Neural cell (in vitro differentiated cells): ENCODE measurements around the gene TADA2B.

Source experiments
- CTCF ChIP-seq: fragments of 450-650 bp; IDR thresholded peaks from 2 replicates; pipeline ENCODE4 v1.5.1; 2014; ENCODE audit warnings: antibody characterized with exemption, mild to moderate bottlenecking, moderate library complexity; ENCODE audit not compliant: poor library complexity, severe bottlenecking
- EP300 ChIP-seq: fragments of 450-650 bp; conservative IDR thresholded peaks from 2 replicates; pipeline ENCODE4 v1.6.1; 2014; ENCODE audit warnings: antibody characterized with exemption, mild to moderate bottlenecking, moderate library complexity; ENCODE audit not compliant: poor library complexity, severe bottlenecking
- EZH2 ChIP-seq: fragments of 200-600, 300-800 bp; shearing (Covaris generic), sonication (generic); IDR thresholded peaks from 2 replicates; pipeline ENCODE4 v1.6.1; 2014; ENCODE audit warnings: antibody characterized with exemption, low read length, borderline replicate concordance, mild to moderate bottlenecking; ENCODE audit not compliant: insufficient read depth, poor library complexity, severe bottlenecking
- POLR2AphosphoS5 ChIP-seq: IDR thresholded peaks from 2 replicates; pipeline ENCODE4 v1.6.1; 2012
- RAD21 ChIP-seq: fragments of 450-650 bp; conservative IDR thresholded peaks from 2 replicates; pipeline ENCODE4 v1.6.1; 2014; ENCODE audit warnings: antibody characterized with exemption, mild to moderate bottlenecking, moderate library complexity
- REST ChIP-seq: IDR thresholded peaks from 2 replicates; pipeline ENCODE4 v1.6.1; 2012; ENCODE audit warnings: borderline replicate concordance
- SMC3 ChIP-seq: fragments of 450-650 bp; conservative IDR thresholded peaks from 2 replicates; pipeline ENCODE4 v1.6.1; 2014; ENCODE audit warnings: antibody characterized with exemption, mild to moderate bottlenecking, moderate library complexity; ENCODE audit not compliant: poor library complexity
- TAF1 ChIP-seq: IDR thresholded peaks from 2 replicates; pipeline ENCODE4 v1.6.1; 2012; ENCODE audit warnings: low read depth

- TF ChIP-seq CTCF = no peak
- no peak for TF ChIP-seq REST
- TF ChIP-seq EZH2 = no peak
- no peak for TF ChIP-seq SMC3
- no peak for TF ChIP-seq POLR2AphosphoS5
- no peak for TF ChIP-seq TAF1
- TF ChIP-seq RAD21 = no peak
- no peak for TF ChIP-seq EP300
These were observed 59.9 kb downstream of the TADA2B start for GRCh38 chr4:7103031-7103606.
